Ascending aorta (tissue), 2 donors: ENCODE data around the gene STARD13. TPM values are rescaled to one million over a fixed set of nuclear protein-coding genes. Genes with fewer than 3 reads are reported as not detected.

Experiments
- DNase-seq, 2 donors: peaks; one replicate each; pipeline ENCODE4 v3.0.0-alpha.2; 2019; ENCODE audit warnings: low spot score in 2 of 2
- H3K27ac ChIP-seq, 2 donors: fragments of 200-600 bp; sonication (generic); one replicate each; pipeline ENCODE4 v1.5.1; 2016 to 2017; ENCODE audit warnings: mild to moderate bottlenecking in 1 of 2
- H3K27me3 ChIP-seq: fragments of 200-600 bp; sonication (generic); one replicate; pipeline ENCODE4 v1.5.1; 2017
- H3K36me3 ChIP-seq, 2 donors: fragments of 200-600 bp; sonication (generic); one replicate each; pipeline ENCODE4 v1.5.1; 2016
- H3K4me1 ChIP-seq, 2 donors: fragments of 200-600 bp; sonication (generic); one replicate each; pipeline ENCODE4 v1.5.1; 2016 to 2017; ENCODE audit warnings: mild to moderate bottlenecking in 1 of 2
- H3K4me3 ChIP-seq, 2 donors: fragments of 200-600 bp; sonication (generic); one replicate each; pipeline ENCODE4 v1.5.1; 2016 to 2017; ENCODE audit warnings: mild to moderate bottlenecking in 1 of 2
- H3K9me3 ChIP-seq, 2 donors: fragments of 200-600 bp; sonication (generic); one replicate each; pipeline ENCODE4 v1.5.1; 2016
- intact Hi-C: fragments of 100-400 bp; cut with DNase I; formaldehyde crosslinking; loops from one replicate; pipeline ENCODE4 v1.15.1; 2023
- total RNA-seq: library from RNA; depleted of rRNA; stranded (reverse); fragments of >200 nt; gene quantifications from one replicate; pipeline ENCODE4 v1.1.0, GENCODE V29; 2016
- TF ChIP-seq, protein P1 (sequence below), 3 experiments: fragments of 200-600 bp in 2 of 3; fragments of 450-650 bp in 1 of 3; sonication (generic) in 2 of 3; IDR thresholded peaks; one replicate each; pipeline ENCODE4 v1.5.1; 2016 to 2019; ENCODE audit warnings: antibody characterized with exemption in 3 of 3, mild to moderate bottlenecking in 1 of 3, moderate library complexity in 1 of 3

STARD13 gene
- total RNA-seq, 1 donor from 2014 or later = 34.6 TPM

DNA sequence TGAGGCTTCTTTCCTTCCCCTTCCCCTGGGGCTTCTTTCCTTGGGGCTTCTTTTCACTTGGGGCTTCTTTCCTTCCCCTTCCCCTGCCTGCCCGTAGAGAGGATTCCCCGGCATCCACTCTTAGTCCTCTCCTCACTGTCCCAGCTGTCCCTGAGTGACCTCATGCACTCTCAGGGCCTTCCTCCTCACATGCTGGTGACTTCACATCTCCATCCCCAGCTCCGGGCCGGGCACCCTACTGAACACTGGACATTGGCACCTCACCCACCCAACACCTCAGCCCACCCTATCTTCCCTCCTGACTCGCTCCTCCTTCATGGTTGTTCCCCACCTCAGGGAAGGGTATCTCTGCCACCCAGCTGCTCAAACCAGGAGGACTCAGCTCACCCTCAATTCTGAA, 130.6 kb downstream of the STARD13 start:
- TF ChIP-seq, protein P1, sequence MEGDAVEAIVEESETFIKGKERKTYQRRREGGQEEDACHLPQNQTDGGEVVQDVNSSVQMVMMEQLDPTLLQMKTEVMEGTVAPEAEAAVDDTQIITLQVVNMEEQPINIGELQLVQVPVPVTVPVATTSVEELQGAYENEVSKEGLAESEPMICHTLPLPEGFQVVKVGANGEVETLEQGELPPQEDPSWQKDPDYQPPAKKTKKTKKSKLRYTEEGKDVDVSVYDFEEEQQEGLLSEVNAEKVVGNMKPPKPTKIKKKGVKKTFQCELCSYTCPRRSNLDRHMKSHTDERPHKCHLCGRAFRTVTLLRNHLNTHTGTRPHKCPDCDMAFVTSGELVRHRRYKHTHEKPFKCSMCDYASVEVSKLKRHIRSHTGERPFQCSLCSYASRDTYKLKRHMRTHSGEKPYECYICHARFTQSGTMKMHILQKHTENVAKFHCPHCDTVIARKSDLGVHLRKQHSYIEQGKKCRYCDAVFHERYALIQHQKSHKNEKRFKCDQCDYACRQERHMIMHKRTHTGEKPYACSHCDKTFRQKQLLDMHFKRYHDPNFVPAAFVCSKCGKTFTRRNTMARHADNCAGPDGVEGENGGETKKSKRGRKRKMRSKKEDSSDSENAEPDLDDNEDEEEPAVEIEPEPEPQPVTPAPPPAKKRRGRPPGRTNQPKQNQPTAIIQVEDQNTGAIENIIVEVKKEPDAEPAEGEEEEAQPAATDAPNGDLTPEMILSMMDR (IDR thresholded peaks at IDR 0.05) = no peak
- Histone ChIP-seq H3K4me3 (no peak overlapping the region), H3K36me3 (no peaks in the 10 kb centered on the region), H3K27me3 (no peaks in the 10 kb centered on the region), H3K27ac (peak overlapping the region; percentile 14 to 20), H3K9me3 (no peaks in the 10 kb centered on the region), H3K4me1 (peaks cover 0 to 17% of the 10 kb centered on the region in 2 donors)
- intact Hi-C loops = no loop called here
- DNase-seq = no peak

- H3K27me3 ChIP-seq = no peaks in the 10 kb centered on the region
- H3K27ac ChIP-seq = peak overlapping the region; percentile 75 to 76
- TF ChIP-seq, protein P1 (IDR thresholded peaks at IDR 0.05) = peak in 2 of 3 experiments; percentile 13 to 50
- intact Hi-C loops = loop anchor here (2.0 kb wide), 1 partner anchor 43 kb away; no protein-coding TSS in a partner anchor
- no peaks in the 10 kb centered on the region for H3K36me3 ChIP-seq
- peaks cover 0 to 12% of the 10 kb centered on the region in 2 donors for H3K4me1 ChIP-seq
- DNase-seq = no peak
- H3K4me3 ChIP-seq = peak overlapping the region in 1 of 2 donors; percentile 19
- no peaks in the 10 kb centered on the region for H3K9me3 ChIP-seq
Observed at GRCh38 chr13:33153421-33154404, 131.8 kb downstream of the STARD13 start.

DNA sequence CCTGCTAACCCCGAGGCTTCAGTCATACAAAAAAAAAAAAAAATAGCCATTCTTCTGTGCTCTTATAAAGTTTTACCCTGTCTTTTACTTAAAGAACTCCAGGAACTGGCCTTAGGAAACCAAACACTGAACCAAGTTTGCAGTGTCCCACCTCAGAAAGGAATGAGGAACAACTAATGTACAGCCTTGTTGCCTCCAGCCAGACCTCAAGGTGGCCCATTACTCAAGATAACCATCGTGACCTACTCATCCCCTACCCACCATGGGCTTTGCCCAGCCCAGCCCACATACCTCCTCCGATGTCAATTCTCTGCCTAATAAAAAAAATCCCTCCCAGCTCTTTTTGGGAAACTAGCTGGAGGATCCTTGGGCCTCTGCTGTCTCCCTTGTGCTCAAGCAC, 133.2 kb downstream of the STARD13 start:
- no peak for DNase-seq
- Histone ChIP-seq H3K4me3 (no peak overlapping the region), H3K9me3 (no peaks in the 10 kb centered on the region), H3K36me3 (no peaks in the 10 kb centered on the region), H3K27ac (peak overlapping the region; percentile 75 to 76), H3K27me3 (no peaks in the 10 kb centered on the region), H3K4me1 (peaks cover 0 to 12% of the 10 kb centered on the region in 2 donors)
- intact Hi-C loops = loop anchor here (2.0 kb wide), 1 partner anchor 42 kb away; no protein-coding TSS in a partner anchor
- TF ChIP-seq, protein P1 (IDR thresholded peaks at IDR 0.05) = no peak

GRCh38 chr13:33150662-33151061, 134.9 kb downstream of the STARD13 start:
- TF ChIP-seq, protein P1 (IDR thresholded peaks at IDR 0.05) = no peak
- intact Hi-C loops = no loop called here
- no peak overlapping the region for H3K27ac ChIP-seq

GRCh38 chr13:33150126-33150525, 135.4 kb downstream of the STARD13 start:
- DNase-seq = no peak
- intact Hi-C loops = no loop called here
- no peak overlapping the region for H3K27ac ChIP-seq
- no peaks in the 10 kb centered on the region for H3K9me3 ChIP-seq
- H3K36me3 ChIP-seq = no peaks in the 10 kb centered on the region
- peaks cover 0 to 12% of the 10 kb centered on the region in 2 donors for H3K4me1 ChIP-seq
- H3K4me3 ChIP-seq = no peak overlapping the region
- no peaks in the 10 kb centered on the region for H3K27me3 ChIP-seq
- TF ChIP-seq, protein P1 (IDR thresholded peaks at IDR 0.05) = no peak

More at GRCh38 chr13:33150662-33151061, 134.9 kb downstream of the STARD13 start:
- Histone ChIP-seq H3K36me3 (no peaks in the 10 kb centered on the region), H3K4me1 (peaks cover 0 to 12% of the 10 kb centered on the region in 2 donors), H3K4me3 (no peak overlapping the region), H3K27me3 (no peaks in the 10 kb centered on the region), H3K9me3 (no peaks in the 10 kb centered on the region)
- no peak for DNase-seq
